Smooth muscle cell (in vitro differentiated cells): Measurements from ENCODE around the gene OR51V1. TPM values are rescaled to one million over a fixed set of nuclear protein-coding genes. Genes with fewer than 3 reads are reported as not detected.

ENCODE experiments used
- DNase-seq: peaks from one replicate; lab custom pipeline; 2025; ENCODE audit not compliant: unreplicated experiment; lab: John Stamatoyannopoulos, UW
- H2AFZ ChIP-seq: fragments of 200-600 bp; sonication (generic); 2 replicates; pipeline ENCODE4 v1.6.0; 2016; ENCODE audit warnings: antibody characterized with exemption, low read depth, mild to moderate bottlenecking
- H3F3A ChIP-seq: fragments of 200-600 bp; sonication (generic); 2 replicates; pipeline ENCODE4 v1.6.0; 2017; ENCODE audit warnings: antibody characterized with exemption, low read depth
- H3K27ac ChIP-seq: fragments of 200-600 bp; sonication (generic); 2 replicates; pipeline ENCODE4 v1.5.1; 2016; ENCODE audit warnings: low read depth, mild to moderate bottlenecking
- H3K27me3 ChIP-seq: fragments of 200-600 bp; sonication (generic); 2 replicates; pipeline ENCODE4 v1.6.1; 2016; ENCODE audit warnings: low read depth, mild to moderate bottlenecking
- H3K36me3 ChIP-seq: fragments of 200-600 bp; sonication (generic); 2 replicates; pipeline ENCODE4 v1.5.1; 2016; ENCODE audit warnings: low read depth
- H3K4me1 ChIP-seq: fragments of 200-600 bp; sonication (generic); 2 replicates; pipeline ENCODE4 v1.5.1; 2016; ENCODE audit warnings: low read depth
- H3K4me2 ChIP-seq: fragments of 200-600 bp; sonication (generic); 2 replicates; pipeline ENCODE4 v1.6.0; 2016; ENCODE audit warnings: mild to moderate bottlenecking
- H3K4me3 ChIP-seq: fragments of 200-600 bp; sonication (generic); 2 replicates; pipeline ENCODE4 v1.5.1; 2016; ENCODE audit warnings: mild to moderate bottlenecking
- H3K79me2 ChIP-seq: fragments of 200-600 bp; sonication (generic); 2 replicates; pipeline ENCODE4 v1.6.0; 2016; ENCODE audit warnings: low read depth, mild to moderate bottlenecking
- H3K9ac ChIP-seq: fragments of 200-600 bp; sonication (generic); 2 replicates; pipeline ENCODE4 v1.6.0; 2016; ENCODE audit warnings: low read depth
- H3K9me3 ChIP-seq: fragments of 200-600 bp; sonication (generic); replicated peaks from 2 replicates; pipeline ENCODE4 v1.5.1; 2016; ENCODE audit warnings: low read depth
- H4K20me1 ChIP-seq: fragments of 200-600 bp; sonication (generic); 2 replicates; pipeline ENCODE4 v1.6.0; 2016; ENCODE audit warnings: low read depth
- WGBS: methylation state at CpG from one replicate; pipeline ENCODE4 v1.1.7; 2016; ENCODE audit warnings: low lambda C conversion rate; 5-methylcytosine and 5-hydroxymethylcytosine counted together
- polyA plus RNA-seq: library from polyadenylated mRNA; unstranded; fragments of >200 nt; fragmentation: Nextera tagmentation; extraction: Ambion mirVana; gene quantifications from 2 replicates; pipeline ENCODE4 v1.2.1, GENCODE V29; 2016
- total RNA-seq: library from RNA; depleted of rRNA; stranded (reverse); fragments of >200 nt; gene quantifications from 2 replicates; pipeline ENCODE4 v1.2.3, GENCODE V29; 2014
- TF ChIP-seq, protein P1 (sequence below): fragments of 200-600 bp; sonication (generic); IDR thresholded peaks from 2 replicates; pipeline ENCODE4 v1.5.1; 2017; ENCODE audit warnings: borderline replicate concordance, mild to moderate bottlenecking, antibody characterized with exemption; ENCODE audit not compliant: insufficient read depth, poor library complexity, severe bottlenecking

Gene OR51V1
- total and polyA plus RNA-seq, 2 experiments from 2014 or later: not detected

DNA sequence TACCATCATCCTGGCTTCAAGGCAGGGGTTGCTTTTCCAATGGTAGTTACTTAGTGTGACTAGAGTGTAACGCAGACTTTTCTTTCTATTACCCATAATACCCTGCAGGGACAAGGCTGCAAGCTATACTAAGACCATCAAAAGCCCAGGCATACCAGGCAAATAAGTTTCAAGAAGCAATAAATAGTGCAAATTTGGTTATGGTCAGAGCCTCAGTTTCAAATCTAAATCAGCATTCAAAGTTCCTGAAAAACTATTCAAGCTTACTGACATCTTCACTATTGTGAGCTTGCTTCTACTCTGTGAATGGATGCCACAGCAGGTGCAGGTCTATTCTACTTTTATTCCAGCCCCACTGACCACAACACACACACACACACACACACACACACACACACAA, 28.9 kb upstream of the OR51V1 start:
- H3K9me3 ChIP-seq: no peaks in the 10 kb centered on the region
- H3F3A ChIP-seq: no peaks in the 10 kb centered on the region
- no peaks in the 10 kb centered on the region for H3K4me1 ChIP-seq
- H3K4me2 ChIP-seq: no peak overlapping the region
- no peaks in the 10 kb centered on the region for H3K36me3 ChIP-seq
- no peak overlapping the region for H2AFZ ChIP-seq
- no peak overlapping the region for H3K4me3 ChIP-seq
- no peaks in the 10 kb centered on the region for H3K79me2 ChIP-seq
- no peak overlapping the region for H3K27ac ChIP-seq
- TF ChIP-seq, protein P1, sequence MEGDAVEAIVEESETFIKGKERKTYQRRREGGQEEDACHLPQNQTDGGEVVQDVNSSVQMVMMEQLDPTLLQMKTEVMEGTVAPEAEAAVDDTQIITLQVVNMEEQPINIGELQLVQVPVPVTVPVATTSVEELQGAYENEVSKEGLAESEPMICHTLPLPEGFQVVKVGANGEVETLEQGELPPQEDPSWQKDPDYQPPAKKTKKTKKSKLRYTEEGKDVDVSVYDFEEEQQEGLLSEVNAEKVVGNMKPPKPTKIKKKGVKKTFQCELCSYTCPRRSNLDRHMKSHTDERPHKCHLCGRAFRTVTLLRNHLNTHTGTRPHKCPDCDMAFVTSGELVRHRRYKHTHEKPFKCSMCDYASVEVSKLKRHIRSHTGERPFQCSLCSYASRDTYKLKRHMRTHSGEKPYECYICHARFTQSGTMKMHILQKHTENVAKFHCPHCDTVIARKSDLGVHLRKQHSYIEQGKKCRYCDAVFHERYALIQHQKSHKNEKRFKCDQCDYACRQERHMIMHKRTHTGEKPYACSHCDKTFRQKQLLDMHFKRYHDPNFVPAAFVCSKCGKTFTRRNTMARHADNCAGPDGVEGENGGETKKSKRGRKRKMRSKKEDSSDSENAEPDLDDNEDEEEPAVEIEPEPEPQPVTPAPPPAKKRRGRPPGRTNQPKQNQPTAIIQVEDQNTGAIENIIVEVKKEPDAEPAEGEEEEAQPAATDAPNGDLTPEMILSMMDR: no peak
- H3K27me3 ChIP-seq: no peaks in the 10 kb centered on the region
- H3K9ac ChIP-seq: no peak overlapping the region
- 69% methylated on average over 1 of the region's 1 CpG for WGBS
- no peak for DNase-seq
- H4K20me1 ChIP-seq: no peaks in the 10 kb centered on the region

DNA sequence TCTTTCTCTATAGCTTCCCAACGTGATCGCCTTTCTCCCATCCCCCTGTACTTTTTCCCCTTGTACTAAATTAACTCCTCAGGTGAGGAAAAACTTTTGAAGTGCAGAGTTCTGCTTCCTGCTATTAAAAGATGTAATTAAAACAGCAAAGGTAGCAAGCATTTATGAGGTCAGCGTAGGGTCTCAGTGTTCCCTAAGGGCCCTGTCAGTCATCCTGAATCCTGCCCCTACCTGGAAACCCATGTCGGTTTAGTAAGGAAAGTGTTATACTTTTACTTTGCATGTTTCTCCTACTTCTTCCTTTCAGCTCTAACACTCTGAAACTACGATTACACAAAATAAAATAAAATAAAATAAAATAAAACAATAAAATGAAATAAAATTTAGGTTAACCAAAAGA, 27.6 kb upstream of the OR51V1 start:
- H3K79me2 ChIP-seq: no peaks in the 10 kb centered on the region
- WGBS: 76% methylated on average over 5 of the region's 5 CpGs
- no peaks in the 10 kb centered on the region for H3K27me3 ChIP-seq
- H3K36me3 ChIP-seq: no peaks in the 10 kb centered on the region
- no peaks in the 10 kb centered on the region for H3K9me3 ChIP-seq
- no peak overlapping the region for H3K4me2 ChIP-seq
- H3F3A ChIP-seq: no peaks in the 10 kb centered on the region
- DNase-seq: no peak
- no peak overlapping the region for H3K9ac ChIP-seq
- H3K27ac ChIP-seq: no peak overlapping the region
- H4K20me1 ChIP-seq: no peaks in the 10 kb centered on the region
- H2AFZ ChIP-seq: no peak overlapping the region
- no peak overlapping the region for H3K4me3 ChIP-seq
- no peaks in the 10 kb centered on the region for H3K4me1 ChIP-seq
- TF ChIP-seq, protein P1: no peak

DNA sequence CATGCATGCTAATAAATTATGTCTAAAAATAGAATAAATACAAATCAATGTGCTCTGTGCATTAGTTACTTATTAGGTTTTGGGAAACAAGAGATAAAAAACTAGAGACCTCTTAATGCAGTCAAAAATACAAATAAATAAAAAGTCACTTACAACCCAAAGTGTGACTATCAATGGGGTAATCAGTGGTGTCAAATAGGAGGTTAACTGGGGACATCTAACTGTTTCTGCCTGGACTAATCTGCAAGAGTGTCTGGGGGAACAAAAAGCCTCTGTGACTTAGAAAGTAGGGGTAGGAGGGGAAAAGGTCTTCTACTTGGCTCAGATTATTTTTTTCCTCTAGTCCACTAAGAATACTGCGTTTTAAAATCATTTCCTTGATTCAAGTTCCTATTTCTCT, 27.2 kb upstream of the OR51V1 start:
- no peak overlapping the region for H3K9ac ChIP-seq
- H3K27me3 ChIP-seq: no peaks in the 10 kb centered on the region
- H3K36me3 ChIP-seq: no peaks in the 10 kb centered on the region
- no peaks in the 10 kb centered on the region for H3K4me1 ChIP-seq
- no peak overlapping the region for H3K4me3 ChIP-seq
- no peaks in the 10 kb centered on the region for H3K9me3 ChIP-seq
- no peak overlapping the region for H3K4me2 ChIP-seq
- no peaks in the 10 kb centered on the region for H4K20me1 ChIP-seq
- no peaks in the 10 kb centered on the region for H3F3A ChIP-seq
- 62% methylated on average over 1 of the region's 1 CpG for WGBS
- DNase-seq: no peak
- H3K27ac ChIP-seq: no peak overlapping the region
- H2AFZ ChIP-seq: no peak overlapping the region
- TF ChIP-seq, protein P1: no peak
- H3K79me2 ChIP-seq: no peaks in the 10 kb centered on the region

DNA sequence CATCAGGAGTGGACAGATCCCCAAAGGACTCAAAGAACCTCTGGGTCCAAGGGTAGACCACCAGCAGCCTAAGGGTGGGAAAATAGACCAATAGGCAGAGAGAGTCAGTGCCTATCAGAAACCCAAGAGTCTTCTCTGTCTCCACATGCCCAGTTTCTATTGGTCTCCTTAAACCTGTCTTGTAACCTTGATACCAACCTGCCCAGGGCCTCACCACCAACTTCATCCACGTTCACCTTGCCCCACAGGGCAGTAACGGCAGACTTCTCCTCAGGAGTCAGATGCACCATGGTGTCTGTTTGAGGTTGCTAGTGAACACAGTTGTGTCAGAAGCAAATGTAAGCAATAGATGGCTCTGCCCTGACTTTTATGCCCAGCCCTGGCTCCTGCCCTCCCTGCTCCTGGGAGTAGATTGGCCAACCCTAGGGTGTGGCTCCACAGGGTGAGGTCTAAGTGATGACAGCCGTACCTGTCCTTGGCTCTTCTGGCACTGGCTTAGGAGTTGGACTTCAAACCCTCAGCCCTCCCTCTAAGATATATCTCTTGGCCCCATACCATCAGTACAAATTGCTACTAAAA, 26.3 kb upstream of the OR51V1 start, which contains the start of gene HBB:
Gene HBB (minus strand): TSS at position 340 of the 579 bp plus-strand sequence. CDS start 50 bp downstream, at position 290.
- TF ChIP-seq, protein P1: no peak
- Histone ChIP-seq H3K4me3 (no peak within 1 kb of the TSS), H3K27ac (no peak within 1 kb of the TSS), H4K20me1 (no peaks in the 10 kb centered on the region), H3K4me2 (no peak within 1 kb of the TSS), H3K27me3 (no peaks in the 10 kb centered on the region), H3K9me3 (no peaks in the 10 kb centered on the region), H3K4me1 (no peaks in the 10 kb centered on the region), H3K36me3 (no peaks in the 10 kb centered on the region), H3F3A (no peaks in the 10 kb centered on the region), H2AFZ (no peak within 1 kb of the TSS), H3K9ac (no peak within 1 kb of the TSS), H3K79me2 (no peaks in the 10 kb centered on the region)
- DNase-seq: no peak
- 98% methylated on average over 3 of the region's 3 CpGs for WGBS
